Suprapubic skin (tissue), 3 donors: ENCODE data around the gene PDPN.

Experiments used
- CTCF ChIP-seq, 2 donors: fragments of 200-600 bp in 1 of 2; fragments of 450-650 bp in 1 of 2; sonication (generic) in 1 of 2; IDR thresholded peaks; one replicate each; pipeline ENCODE4 v1.5.1; 2016 to 2019; ENCODE audit warnings: antibody characterized with exemption in 2 of 2, mild to moderate bottlenecking in 1 of 2, moderate library complexity in 1 of 2
- POLR2A ChIP-seq, 2 donors: fragments of 450-650 bp; IDR thresholded peaks; one replicate each; pipeline ENCODE4 v1.6.1; 2017; ENCODE audit warnings: antibody characterized with exemption in 2 of 2, mild to moderate bottlenecking in 2 of 2, moderate library complexity in 2 of 2

- no peak for TF ChIP-seq POLR2A (IDR thresholded peaks at IDR 0.05)
- no peak for TF ChIP-seq CTCF (IDR thresholded peaks at IDR 0.05)
These were observed 13.5 kb downstream of the PDPN start for GRCh38 chr1:13597166-13597565.
